HCT116 (cell line): ENCODE data around the gene EFCAB8.

Source experiments
- EZH2 ChIP-seq: fragments of 200-600 bp; sonication (generic); IDR thresholded peaks from 2 replicates; pipeline ENCODE4 v1.6.1; 2017; ENCODE audit warnings: antibody characterized with exemption, mixed run types
- JUND ChIP-seq: IDR thresholded peaks from 2 replicates; pipeline ENCODE4 v1.6.1; 2012
- POLR2A ChIP-seq: IDR thresholded peaks from 2 replicates; pipeline ENCODE4 v1.7.0; 2011; ENCODE audit warnings: borderline replicate concordance; ENCODE audit not compliant: insufficient read depth, insufficient read length; ENCODE audit errors: extremely low read depth
- POLR2AphosphoS5 ChIP-seq: IDR thresholded peaks from 2 replicates; pipeline ENCODE4 v1.6.1; 2011; ENCODE audit warnings: mild to moderate bottlenecking, low read depth, low read length, moderate library complexity
- SRF ChIP-seq: IDR thresholded peaks from 2 replicates; pipeline ENCODE4 v1.6.1; 2012; ENCODE audit warnings: low read depth
- ZNF274 ChIP-seq: fragments of 200-500 bp; sonication (Bioruptor generic); IDR thresholded peaks from 2 replicates; pipeline ENCODE4 v1.6.1; 2014; ENCODE audit warnings: mild to moderate bottlenecking, low read depth, low read length, inconsistent platforms
- TF ChIP-seq, protein P1 (sequence below), 3 experiments: fragments of 200-600 bp in 1 of 3; sonication (generic) in 1 of 3; IDR thresholded peaks in 2 of 3; conservative IDR thresholded peaks in 1 of 3; 2 replicates each; pipeline ENCODE4 v1.5.1; 2012 to 2017; ENCODE audit warnings: low read depth in 2 of 3, low read length in 2 of 3, antibody characterized with exemption in 1 of 3, borderline replicate concordance in 1 of 3, control low read depth in 1 of 3, mild to moderate bottlenecking in 1 of 3, mixed read lengths in 1 of 3, mixed run types in 1 of 3, moderate library complexity in 1 of 3; ENCODE audit not compliant: insufficient read depth in 1 of 3
- TF ChIP-seq, protein P2 (sequence below): IDR thresholded peaks from 2 replicates; pipeline ENCODE4 v1.6.1; 2012; ENCODE audit warnings: low read depth
- TF ChIP-seq, protein P3 (sequence below): IDR thresholded peaks from 2 replicates; pipeline ENCODE4 v1.6.1; 2011; ENCODE audit warnings: mild to moderate bottlenecking, low read length, moderate library complexity; ENCODE audit not compliant: insufficient replicate concordance; ENCODE audit errors: extremely low read depth
- TF ChIP-seq, protein P4 (sequence below): IDR thresholded peaks from 2 replicates; pipeline ENCODE4 v1.6.1; 2012

DNA sequence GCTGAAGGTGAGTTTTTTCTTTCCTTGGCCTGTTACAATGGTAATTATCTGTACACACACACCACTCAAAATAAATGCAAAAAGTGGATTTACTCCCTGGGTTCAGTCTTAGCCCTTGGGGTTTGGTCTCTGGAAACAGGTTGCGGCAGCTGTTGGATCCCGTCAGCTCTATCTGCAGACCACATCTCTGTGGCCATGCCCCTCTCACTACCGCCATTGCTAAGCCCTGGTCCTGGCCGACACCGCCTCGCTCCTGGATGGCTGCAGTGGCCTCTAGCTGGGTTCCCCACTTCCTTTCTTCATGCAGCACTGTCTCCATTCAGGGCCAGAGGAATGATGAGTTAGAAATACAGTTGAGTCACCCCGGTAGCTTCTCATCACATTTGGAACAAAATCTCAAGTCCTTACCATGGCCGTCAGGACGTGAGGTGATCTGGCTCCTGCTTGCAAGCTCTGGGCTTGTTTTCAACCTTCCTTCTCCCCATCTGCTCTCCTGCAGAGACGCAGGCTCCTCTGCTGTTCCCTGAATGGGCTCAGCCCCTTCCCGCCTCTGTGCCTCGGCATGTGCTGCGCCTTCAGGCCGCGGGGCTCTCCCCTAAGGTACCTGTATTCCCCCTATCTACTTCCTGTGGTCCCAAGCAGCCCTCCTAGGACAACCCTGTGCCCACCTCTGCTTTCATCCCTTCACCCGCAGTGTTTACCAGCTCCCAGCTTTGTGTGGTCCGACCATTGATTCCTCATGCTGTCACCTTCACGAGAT, 38.0 kb downstream of the EFCAB8 start:
- TF ChIP-seq EZH2 = no peak
- TF ChIP-seq, protein P1, sequence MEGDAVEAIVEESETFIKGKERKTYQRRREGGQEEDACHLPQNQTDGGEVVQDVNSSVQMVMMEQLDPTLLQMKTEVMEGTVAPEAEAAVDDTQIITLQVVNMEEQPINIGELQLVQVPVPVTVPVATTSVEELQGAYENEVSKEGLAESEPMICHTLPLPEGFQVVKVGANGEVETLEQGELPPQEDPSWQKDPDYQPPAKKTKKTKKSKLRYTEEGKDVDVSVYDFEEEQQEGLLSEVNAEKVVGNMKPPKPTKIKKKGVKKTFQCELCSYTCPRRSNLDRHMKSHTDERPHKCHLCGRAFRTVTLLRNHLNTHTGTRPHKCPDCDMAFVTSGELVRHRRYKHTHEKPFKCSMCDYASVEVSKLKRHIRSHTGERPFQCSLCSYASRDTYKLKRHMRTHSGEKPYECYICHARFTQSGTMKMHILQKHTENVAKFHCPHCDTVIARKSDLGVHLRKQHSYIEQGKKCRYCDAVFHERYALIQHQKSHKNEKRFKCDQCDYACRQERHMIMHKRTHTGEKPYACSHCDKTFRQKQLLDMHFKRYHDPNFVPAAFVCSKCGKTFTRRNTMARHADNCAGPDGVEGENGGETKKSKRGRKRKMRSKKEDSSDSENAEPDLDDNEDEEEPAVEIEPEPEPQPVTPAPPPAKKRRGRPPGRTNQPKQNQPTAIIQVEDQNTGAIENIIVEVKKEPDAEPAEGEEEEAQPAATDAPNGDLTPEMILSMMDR (IDR thresholded peaks at IDR 0.05 in 2 of 3, conservative IDR thresholded peaks at IDR 0.05 in 1 of 3; ENCODE audit: borderline replicate concordance in 1 of 3, insufficient read depth in 1 of 3, low read depth in 2 of 3, low read length in 2 of 3) = no peak
- TF ChIP-seq POLR2AphosphoS5 = no peak
- no peak for TF ChIP-seq POLR2A
- TF ChIP-seq, protein P2, sequence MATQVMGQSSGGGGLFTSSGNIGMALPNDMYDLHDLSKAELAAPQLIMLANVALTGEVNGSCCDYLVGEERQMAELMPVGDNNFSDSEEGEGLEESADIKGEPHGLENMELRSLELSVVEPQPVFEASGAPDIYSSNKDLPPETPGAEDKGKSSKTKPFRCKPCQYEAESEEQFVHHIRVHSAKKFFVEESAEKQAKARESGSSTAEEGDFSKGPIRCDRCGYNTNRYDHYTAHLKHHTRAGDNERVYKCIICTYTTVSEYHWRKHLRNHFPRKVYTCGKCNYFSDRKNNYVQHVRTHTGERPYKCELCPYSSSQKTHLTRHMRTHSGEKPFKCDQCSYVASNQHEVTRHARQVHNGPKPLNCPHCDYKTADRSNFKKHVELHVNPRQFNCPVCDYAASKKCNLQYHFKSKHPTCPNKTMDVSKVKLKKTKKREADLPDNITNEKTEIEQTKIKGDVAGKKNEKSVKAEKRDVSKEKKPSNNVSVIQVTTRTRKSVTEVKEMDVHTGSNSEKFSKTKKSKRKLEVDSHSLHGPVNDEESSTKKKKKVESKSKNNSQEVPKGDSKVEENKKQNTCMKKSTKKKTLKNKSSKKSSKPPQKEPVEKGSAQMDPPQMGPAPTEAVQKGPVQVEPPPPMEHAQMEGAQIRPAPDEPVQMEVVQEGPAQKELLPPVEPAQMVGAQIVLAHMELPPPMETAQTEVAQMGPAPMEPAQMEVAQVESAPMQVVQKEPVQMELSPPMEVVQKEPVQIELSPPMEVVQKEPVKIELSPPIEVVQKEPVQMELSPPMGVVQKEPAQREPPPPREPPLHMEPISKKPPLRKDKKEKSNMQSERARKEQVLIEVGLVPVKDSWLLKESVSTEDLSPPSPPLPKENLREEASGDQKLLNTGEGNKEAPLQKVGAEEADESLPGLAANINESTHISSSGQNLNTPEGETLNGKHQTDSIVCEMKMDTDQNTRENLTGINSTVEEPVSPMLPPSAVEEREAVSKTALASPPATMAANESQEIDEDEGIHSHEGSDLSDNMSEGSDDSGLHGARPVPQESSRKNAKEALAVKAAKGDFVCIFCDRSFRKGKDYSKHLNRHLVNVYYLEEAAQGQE = no peak
- no peak for TF ChIP-seq ZNF274
- no peak for TF ChIP-seq SRF
- TF ChIP-seq JUND = no peak
- TF ChIP-seq, protein P3, sequence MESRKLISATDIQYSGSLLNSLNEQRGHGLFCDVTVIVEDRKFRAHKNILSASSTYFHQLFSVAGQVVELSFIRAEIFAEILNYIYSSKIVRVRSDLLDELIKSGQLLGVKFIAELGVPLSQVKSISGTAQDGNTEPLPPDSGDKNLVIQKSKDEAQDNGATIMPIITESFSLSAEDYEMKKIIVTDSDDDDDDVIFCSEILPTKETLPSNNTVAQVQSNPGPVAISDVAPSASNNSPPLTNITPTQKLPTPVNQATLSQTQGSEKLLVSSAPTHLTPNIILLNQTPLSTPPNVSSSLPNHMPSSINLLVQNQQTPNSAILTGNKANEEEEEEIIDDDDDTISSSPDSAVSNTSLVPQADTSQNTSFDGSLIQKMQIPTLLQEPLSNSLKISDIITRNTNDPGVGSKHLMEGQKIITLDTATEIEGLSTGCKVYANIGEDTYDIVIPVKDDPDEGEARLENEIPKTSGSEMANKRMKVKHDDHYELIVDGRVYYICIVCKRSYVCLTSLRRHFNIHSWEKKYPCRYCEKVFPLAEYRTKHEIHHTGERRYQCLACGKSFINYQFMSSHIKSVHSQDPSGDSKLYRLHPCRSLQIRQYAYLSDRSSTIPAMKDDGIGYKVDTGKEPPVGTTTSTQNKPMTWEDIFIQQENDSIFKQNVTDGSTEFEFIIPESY = no peak
- TF ChIP-seq, protein P4, sequence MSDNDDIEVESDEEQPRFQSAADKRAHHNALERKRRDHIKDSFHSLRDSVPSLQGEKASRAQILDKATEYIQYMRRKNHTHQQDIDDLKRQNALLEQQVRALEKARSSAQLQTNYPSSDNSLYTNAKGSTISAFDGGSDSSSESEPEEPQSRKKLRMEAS = no peak
